Activated naive CD4-positive, alpha-beta T cell treated with anti-CD3 and anti-CD28 coated beads, Interleukin-2, amount 10 ng/mL, durations not matched to agents 7 days and 5 days (primary cell): ENCODE measurements around the gene RPE65.
"Not testable (repeated sequence)": the region's sequence is repeated elsewhere in the genome, so short reads cannot be mapped to it uniquely, and the experiment has no call there.

Experiments used
- CTCF ChIA-PET: fragments of 350-600 bp; sonication (Branson Sonifier 250); formaldehyde crosslinking; loops from one replicate; lab custom pipeline; 2021; ENCODE audit warnings: antibody characterized with exemption; lab: Charles Lee
- DNase-seq: peaks from one replicate; pipeline ENCODE4 v3.0.0-alpha.2; 2020
- H3K27ac Mint-ChIP-seq: one replicate; pipeline ENCODE4 v1.8.0; 2021; ENCODE audit warnings: mild to moderate bottlenecking, moderate library complexity, mixed read lengths
- H3K27me3 Mint-ChIP-seq: one replicate; pipeline ENCODE4 v1.8.0; 2021; ENCODE audit warnings: mild to moderate bottlenecking, mixed read lengths
- H3K36me3 Mint-ChIP-seq: one replicate; pipeline ENCODE4 v1.8.0; 2021; ENCODE audit warnings: mixed read lengths
- H3K4me1 Mint-ChIP-seq: one replicate; pipeline ENCODE4 v1.8.0; 2021; ENCODE audit warnings: mixed read lengths
- H3K4me3 Mint-ChIP-seq: one replicate; pipeline ENCODE4 v1.8.0; 2021; ENCODE audit warnings: mild to moderate bottlenecking, moderate library complexity, mixed read lengths
- H3K9me3 Mint-ChIP-seq: one replicate; pipeline ENCODE4 v1.8.0; 2021; ENCODE audit warnings: mixed read lengths

The RPE65 gene

DNA sequence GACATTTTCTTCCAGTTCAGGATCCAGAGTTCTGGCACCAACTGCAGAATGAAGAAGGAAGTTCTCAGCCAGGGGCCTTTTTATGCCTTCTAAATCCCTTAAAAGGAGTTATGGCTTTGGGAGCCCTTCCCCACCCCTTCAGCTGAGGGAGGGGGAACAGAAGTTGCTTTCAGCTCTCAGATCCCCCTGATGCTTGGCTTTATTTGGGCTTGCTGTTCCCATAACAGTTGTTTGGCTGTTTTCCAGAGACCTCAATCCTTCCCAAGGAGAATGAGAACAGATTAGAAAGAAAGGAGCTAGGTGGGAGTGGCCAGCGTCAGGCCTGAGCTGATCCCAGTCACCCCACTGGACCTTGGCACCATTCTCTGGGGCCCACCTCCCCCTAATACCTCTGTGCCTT is at the start of gene RPE65:
RPE65 (minus strand) TSS at position 54 of the 400 bp plus-strand sequence; CDS start at position 5, 49 bp downstream.
- no peak within 1 kb of the TSS for H3K4me3 Mint-ChIP-seq
- no peaks in the 10 kb centered on the region for H3K36me3 Mint-ChIP-seq
- CTCF ChIA-PET = no interaction called here
- H3K4me1 Mint-ChIP-seq = no peaks in the 10 kb centered on the region
- no peaks in the 10 kb centered on the region for H3K27me3 Mint-ChIP-seq
- no peak within 1 kb of the TSS for H3K27ac Mint-ChIP-seq
- no peaks in the 10 kb centered on the region for H3K9me3 Mint-ChIP-seq
- no peak for DNase-seq

DNA sequence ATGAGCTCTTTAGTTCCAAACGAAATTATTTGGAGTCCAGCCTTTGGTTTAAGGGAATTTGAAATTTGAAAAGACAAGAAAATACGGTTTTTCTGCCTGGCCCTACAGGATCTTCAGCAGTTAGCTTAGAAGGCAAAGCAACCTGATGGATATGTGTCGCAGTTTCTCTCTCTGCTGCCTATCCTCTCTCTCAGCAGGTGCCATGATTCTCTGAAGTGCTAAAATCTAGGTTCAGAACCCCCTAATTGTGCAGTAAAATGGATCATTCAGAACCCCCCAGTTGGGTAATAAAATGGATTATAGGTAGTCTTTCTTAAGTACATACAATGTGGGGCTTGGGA is 47.6 kb upstream of the RPE65 start:
- CTCF ChIA-PET = no interaction called here
- Mint-ChIP-seq H3K4me3 (peak overlapping the region; percentile 89), H3K9me3 (peaks cover 1% of the 10 kb centered on the region), H3K4me1 (peaks cover 28% of the 10 kb centered on the region), H3K36me3 (peaks cover 11% of the 10 kb centered on the region), H3K27me3 (peaks cover 37% of the 10 kb centered on the region), H3K27ac (peak overlapping the region; percentile 85)
- no peak for DNase-seq

DNA sequence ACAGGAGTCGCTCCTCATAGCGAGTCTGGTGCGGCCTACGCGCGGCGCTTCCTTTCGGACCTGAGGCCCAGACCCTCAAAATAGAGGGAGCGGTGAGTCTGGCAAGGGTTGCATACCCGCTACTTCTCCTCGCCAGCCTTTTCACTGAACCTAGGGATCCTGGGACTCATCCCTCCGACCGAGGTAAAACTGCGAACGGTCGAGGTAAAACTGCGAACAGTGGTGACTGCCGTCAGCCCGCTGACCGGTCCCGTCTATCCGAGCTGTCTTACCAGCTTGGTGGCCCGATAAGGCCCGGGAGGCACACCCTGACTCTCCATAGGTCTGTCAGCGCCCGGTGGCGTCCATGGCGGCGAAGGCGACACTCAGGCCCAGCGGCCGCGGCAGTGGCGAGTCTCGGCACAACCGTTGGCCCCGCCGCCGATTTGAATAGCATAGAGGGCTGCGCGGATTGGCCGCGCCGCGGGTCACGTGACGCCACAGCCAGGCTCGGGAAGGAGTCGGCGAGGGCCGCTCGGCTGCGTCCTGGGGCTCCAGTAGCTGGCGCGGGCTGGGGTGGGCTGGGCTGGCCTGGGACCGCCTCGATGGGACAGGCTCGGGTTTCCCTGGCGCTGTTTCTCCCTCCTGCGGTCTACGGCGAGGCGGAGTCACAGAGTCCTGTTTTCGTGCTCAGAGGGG is 47.1 kb upstream of the RPE65 start, which contains the start of gene DEPDC1:
DEPDC1 (minus strand) TSS at position 403 of the 678 bp plus-strand sequence; CDS start at position 320, 83 bp downstream.
- CTCF ChIA-PET = no interaction called here
- Mint-ChIP-seq H3K4me1 (peaks cover 28% of the 10 kb centered on the region), H3K9me3 (peaks cover 1% of the 10 kb centered on the region), H3K27ac (peak within 1 kb of the TSS; percentile 85), H3K36me3 (peaks cover 13% of the 10 kb centered on the region), H3K27me3 (peaks cover 37% of the 10 kb centered on the region), H3K4me3 (peak within 1 kb of the TSS; percentile 89)
- DNase-seq = peak; percentile 90

DNA sequence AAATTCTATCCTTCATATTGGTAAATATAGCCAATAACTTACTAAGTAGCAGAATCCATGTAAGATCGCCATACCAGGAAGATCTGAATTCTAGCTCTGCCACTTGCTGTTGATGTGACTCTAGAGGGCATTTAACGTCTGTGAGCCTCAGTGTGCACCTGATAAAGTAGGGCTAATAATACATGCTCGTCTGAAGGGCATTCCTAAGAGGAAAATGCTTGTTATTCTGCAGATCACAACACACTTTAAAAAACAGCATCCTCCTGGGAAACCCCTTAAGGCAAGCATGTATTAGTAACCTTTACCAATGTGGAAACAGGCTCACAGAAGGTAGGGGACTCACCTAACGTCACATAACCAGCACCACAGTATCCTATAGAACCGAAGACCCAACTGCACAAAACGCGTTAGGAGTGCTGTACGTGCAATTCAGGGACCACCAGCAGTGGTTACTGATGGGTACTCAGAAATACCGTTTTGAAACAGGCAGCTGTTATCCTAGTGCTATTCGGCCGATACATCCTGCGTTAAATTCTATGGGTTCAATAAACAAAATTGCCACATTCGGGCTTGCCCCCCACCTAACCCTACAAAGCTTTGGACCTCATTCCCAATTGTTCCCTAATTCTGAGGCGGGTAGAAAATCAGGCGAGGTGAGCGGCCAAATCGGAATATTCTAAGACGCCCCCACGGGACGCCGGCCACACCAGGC is 46.4 kb upstream of the RPE65 start:
- CTCF ChIA-PET = no interaction called here
- Mint-ChIP-seq H3K9me3 (no peaks in the 10 kb centered on the region), H3K27ac (peak overlapping the region; percentile 85), H3K36me3 (peaks cover 17% of the 10 kb centered on the region), H3K4me3 (peak overlapping the region; percentile 89), H3K27me3 (peaks cover 32% of the 10 kb centered on the region), H3K4me1 (peaks cover 28% of the 10 kb centered on the region)
- DNase-seq = no peak

DNA sequence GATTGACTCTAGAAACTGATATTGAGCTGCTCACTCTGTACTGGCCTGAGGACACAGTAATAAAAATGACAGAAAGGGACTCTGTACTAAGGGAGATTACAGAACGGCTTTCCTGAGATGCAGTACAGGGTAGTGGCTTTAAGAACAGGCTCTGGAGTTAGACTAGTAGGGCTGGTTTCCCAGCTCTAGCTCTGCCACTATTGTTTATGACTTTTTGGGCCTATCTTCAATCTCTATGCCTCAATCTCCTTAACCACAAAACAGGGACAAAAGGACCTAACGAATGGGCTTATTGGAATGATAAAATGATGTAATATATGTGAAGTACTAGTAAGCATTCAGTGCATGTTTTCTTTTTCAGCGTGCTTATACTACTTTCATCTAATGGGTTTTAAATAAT is 45.8 kb upstream of the RPE65 start:
- no peak overlapping the region for H3K27ac Mint-ChIP-seq
- CTCF ChIA-PET = no interaction called here

DNA sequence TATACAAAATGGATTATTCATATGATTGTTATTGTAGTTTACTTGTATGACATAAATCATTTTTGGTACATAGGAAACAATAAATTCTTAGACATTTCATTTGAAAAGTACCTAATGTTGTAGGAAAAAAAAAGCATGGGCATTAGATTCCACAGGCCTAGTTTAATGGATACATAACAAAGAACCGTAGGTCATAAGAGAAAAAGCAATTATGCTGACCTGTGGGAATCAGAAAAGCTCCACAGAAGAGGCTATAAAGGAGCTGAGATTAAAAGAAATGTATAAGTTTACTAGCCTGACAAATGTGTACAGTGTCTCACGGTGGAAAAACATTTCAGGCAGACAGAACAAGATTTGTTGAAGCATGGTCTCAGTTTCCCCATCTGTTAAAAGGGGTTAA is 43.4 kb upstream of the RPE65 start:
- DNase-seq = no peak
- Mint-ChIP-seq H3K4me1 (peaks cover 31% of the 10 kb centered on the region), H3K36me3 (peaks cover 34% of the 10 kb centered on the region), H3K4me3 (no peak overlapping the region), H3K27ac (no peak overlapping the region), H3K27me3 (peaks cover 15% of the 10 kb centered on the region), H3K9me3 (no peaks in the 10 kb centered on the region)
- CTCF ChIA-PET = no interaction called here

More for the DNA sequence above, 45.8 kb upstream of the RPE65 start:
- no peak for DNase-seq
- H3K9me3 Mint-ChIP-seq = no peaks in the 10 kb centered on the region
- H3K36me3 Mint-ChIP-seq = peaks cover 23% of the 10 kb centered on the region
- H3K4me3 Mint-ChIP-seq = peak overlapping the region; percentile 89
- peaks cover 32% of the 10 kb centered on the region for H3K27me3 Mint-ChIP-seq
- peaks cover 31% of the 10 kb centered on the region for H3K4me1 Mint-ChIP-seq

DNA sequence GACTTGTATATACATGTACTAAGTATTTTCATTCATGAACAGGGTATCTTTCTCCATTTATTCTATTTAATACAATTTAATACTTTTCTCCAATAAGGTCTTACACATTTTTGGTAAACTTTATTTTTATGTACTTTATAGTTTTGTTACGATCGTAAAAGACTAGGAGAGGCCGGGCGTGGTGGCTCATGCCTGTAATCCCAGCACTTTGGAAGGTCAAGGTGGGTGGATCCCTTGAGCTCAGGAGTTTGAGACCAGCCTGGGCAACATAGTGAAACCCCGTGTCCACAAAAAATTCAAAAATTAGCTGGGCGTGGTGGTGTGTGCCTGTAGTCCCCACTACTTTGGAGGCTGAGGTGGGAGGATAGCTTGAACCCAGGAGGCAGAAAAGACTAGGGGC is 42.5 kb upstream of the RPE65 start:
- H3K9me3 Mint-ChIP-seq, H3K27ac Mint-ChIP-seq, H3K4me3 Mint-ChIP-seq, H3K27me3 Mint-ChIP-seq, CTCF ChIA-PET, DNase-seq: not testable (repeated sequence)
- Mint-ChIP-seq H3K4me1 (peaks cover 25% of the 10 kb centered on the region), H3K36me3 (peaks cover 39% of the 10 kb centered on the region)

DNA sequence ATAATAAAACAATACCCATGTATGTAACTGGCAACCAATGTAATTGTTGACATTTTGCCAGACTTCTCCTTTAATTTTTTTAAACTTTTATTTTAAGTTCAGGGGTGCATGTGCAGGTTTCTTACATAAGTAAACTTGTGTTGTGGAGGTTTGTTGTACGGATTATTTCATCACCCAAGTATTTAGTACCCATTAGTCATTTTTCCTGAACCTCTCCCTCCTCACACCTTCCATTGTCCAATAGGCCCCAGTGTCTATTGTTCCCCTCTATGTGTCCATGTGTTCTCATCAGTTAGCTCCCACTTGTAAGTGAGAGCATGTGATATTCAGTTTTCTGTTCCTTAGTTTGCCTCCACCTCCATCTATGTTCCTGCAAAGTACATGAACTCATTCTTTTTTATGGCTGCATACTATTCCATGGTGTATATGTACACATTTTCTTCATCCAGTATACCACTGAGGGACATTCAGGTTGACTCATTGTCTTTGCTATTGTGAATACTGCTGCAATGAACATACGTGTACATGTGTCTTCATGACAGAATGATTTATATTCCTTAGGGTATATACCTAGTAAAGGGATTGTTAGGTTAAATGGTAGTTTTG is 40.4 kb upstream of the RPE65 start:
- H3K27me3 Mint-ChIP-seq = no peaks in the 10 kb centered on the region
- no peak overlapping the region for H3K27ac Mint-ChIP-seq
- H3K4me1 Mint-ChIP-seq = peaks cover 16% of the 10 kb centered on the region
- no peak for DNase-seq
- no peaks in the 10 kb centered on the region for H3K9me3 Mint-ChIP-seq
- CTCF ChIA-PET = no interaction called here
- H3K36me3 Mint-ChIP-seq = peaks cover 49% of the 10 kb centered on the region
- no peak overlapping the region for H3K4me3 Mint-ChIP-seq

DNA sequence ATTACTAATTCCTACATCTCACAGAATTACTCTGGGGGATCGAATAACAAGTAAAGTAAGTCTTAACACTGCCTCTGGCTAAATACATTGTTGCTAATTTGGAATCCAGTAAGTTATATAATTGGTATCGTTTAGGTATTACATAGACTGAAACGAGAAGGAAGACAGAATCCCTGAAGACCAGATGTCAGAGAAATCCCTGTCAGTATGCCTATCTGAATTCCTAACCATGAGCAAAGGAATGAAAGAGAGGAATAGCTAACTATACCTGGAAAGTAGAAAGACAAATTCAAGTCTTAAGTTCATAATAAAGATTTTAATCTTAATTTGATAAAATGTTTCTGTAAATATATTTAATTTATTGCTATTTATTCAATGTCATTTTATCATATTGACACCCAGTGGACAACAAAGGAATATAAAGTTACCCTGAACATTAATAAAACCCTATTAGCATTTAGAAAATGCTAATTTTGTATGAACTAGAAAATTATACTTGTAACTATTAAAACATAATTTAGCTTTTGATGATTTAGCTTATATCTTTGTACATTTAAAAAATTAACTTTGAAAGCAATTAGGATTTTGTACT is 35.8 kb upstream of the RPE65 start:
- CTCF ChIA-PET = no interaction called here
- no peak for DNase-seq
- no peak overlapping the region for H3K4me3 Mint-ChIP-seq
- no peaks in the 10 kb centered on the region for H3K27me3 Mint-ChIP-seq
- no peaks in the 10 kb centered on the region for H3K9me3 Mint-ChIP-seq
- H3K4me1 Mint-ChIP-seq = no peaks in the 10 kb centered on the region
- peaks cover 56% of the 10 kb centered on the region for H3K36me3 Mint-ChIP-seq
- no peak overlapping the region for H3K27ac Mint-ChIP-seq

DNA sequence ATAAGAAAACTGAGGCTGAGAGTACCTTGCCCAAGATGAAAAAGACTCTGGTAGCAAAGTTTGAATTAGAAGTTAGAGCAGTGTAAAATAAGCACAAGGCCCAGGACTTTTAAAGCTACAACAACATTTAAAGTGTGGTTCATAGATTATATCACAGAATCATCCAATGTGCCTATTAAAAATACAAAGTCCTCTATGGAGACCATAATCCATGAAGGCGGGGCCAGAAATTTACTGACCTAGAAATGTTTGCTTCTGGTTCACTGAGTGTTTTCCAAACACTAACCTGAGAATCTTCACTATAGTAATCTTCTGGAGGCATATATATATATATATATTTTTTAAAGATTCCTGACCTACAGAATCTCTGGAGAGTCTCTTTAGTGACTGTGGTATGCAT is 34.9 kb upstream of the RPE65 start:
- H3K4me3 Mint-ChIP-seq = no peak overlapping the region
- H3K4me1 Mint-ChIP-seq = no peaks in the 10 kb centered on the region
- CTCF ChIA-PET = no interaction called here
- H3K27me3 Mint-ChIP-seq = no peaks in the 10 kb centered on the region
- no peak overlapping the region for H3K27ac Mint-ChIP-seq
- DNase-seq = no peak
- peaks cover 53% of the 10 kb centered on the region for H3K36me3 Mint-ChIP-seq
- H3K9me3 Mint-ChIP-seq = no peaks in the 10 kb centered on the region

DNA sequence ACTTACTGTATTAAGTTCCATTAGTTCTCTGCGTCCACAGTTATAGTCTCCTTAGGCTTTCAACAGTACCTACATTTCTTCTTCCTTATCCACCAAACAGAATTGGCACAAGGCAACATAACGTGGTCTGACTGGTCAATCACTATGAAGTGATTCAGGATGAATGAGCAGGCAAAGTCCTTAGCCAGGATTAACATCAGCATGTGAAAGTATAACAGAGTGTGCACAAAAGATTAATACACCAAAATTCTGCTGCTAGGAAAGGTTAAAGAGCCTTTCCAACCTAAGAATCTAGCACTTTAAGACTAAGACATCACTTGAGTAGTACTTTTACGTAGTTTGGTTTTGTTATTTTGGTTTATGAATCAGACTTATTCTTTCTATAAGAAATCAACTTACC is 31.3 kb upstream of the RPE65 start:
- no peak overlapping the region for H3K4me3 Mint-ChIP-seq
- no peaks in the 10 kb centered on the region for H3K9me3 Mint-ChIP-seq
- H3K36me3 Mint-ChIP-seq = peaks cover 53% of the 10 kb centered on the region
- no peaks in the 10 kb centered on the region for H3K27me3 Mint-ChIP-seq
- no peaks in the 10 kb centered on the region for H3K4me1 Mint-ChIP-seq
- H3K27ac Mint-ChIP-seq = no peak overlapping the region
- CTCF ChIA-PET = no interaction called here
- no peak for DNase-seq

DNA sequence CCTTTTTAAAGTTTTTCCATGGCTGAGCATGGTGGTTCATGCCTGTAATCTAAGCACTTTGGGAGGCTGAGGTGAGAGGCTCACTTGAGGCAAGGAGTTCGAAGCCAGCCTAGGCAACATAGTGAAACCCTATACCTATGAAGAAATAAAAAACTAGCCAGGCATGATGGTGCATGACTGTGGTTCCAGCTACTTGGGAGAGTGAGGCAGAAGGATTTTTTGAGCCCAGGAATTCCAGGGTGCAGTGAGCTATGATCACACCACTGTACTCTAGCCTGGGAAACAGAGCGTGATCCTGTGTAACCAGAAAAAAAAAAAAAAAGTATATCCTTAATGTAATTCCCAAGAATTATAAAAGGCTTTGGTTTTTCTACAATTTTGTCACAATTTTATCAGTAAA is 29.7 kb upstream of the RPE65 start:
- Mint-ChIP-seq H3K4me3 (no peak overlapping the region), H3K9me3 (no peaks in the 10 kb centered on the region), H3K27me3 (no peaks in the 10 kb centered on the region), H3K36me3 (peaks cover 50% of the 10 kb centered on the region), H3K27ac (no peak overlapping the region), H3K4me1 (no peaks in the 10 kb centered on the region)
- DNase-seq = no peak
- CTCF ChIA-PET = no interaction called here

DNA sequence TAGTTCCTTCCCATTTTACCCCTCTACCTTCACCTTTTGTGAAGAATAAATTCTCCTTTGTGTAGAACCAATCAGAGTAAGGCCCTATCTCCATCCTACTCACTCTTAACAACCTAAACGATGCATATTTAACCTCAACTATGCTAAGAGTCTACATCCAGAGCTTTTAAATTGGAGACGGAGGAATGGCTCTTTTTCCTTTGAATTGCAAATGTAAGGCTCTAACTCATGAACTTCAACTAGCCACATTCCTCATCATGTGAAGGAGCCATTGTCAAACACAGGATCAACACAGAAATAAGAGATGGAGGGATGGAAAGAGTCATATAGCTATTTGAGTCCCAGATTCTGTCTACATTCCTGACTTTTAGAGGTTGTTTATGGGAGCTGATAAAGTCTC is 28.9 kb upstream of the RPE65 start:
- H3K36me3 Mint-ChIP-seq = peaks cover 48% of the 10 kb centered on the region
- no peak overlapping the region for H3K27ac Mint-ChIP-seq
- no peaks in the 10 kb centered on the region for H3K27me3 Mint-ChIP-seq
- H3K4me1 Mint-ChIP-seq = no peaks in the 10 kb centered on the region
- H3K9me3 Mint-ChIP-seq = no peaks in the 10 kb centered on the region
- no peak for DNase-seq
- CTCF ChIA-PET = no interaction called here
- H3K4me3 Mint-ChIP-seq = no peak overlapping the region

DNA sequence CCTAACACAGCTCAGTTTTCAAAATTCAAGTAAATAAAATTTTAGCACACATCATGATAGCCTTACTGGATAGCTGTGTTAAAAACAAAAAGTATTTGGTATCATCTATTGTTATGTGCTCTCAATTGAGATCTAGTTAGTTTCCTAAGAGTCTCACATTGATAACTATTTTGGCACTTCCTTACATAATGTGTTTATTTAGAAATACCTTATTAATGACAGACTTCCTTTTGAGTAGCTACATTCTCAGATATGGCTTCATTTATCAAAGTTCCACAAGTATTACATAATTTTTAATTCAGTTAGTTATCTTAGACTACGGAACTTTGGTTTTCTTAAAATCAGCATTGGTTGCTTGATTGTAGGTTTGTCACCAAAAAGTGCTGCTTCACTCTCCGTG is 26.9 kb upstream of the RPE65 start:
- CTCF ChIA-PET, DNase-seq, H3K9me3 Mint-ChIP-seq, H3K4me3 Mint-ChIP-seq, H3K27me3 Mint-ChIP-seq, H3K4me1 Mint-ChIP-seq, H3K27ac Mint-ChIP-seq: not testable (repeated sequence)
- peaks cover 34% of the 10 kb centered on the region for H3K36me3 Mint-ChIP-seq
